Myocyte (in vitro differentiated cells): ENCODE data around the gene CCSAP. TPM values are rescaled to one million over a fixed set of nuclear protein-coding genes. Genes with fewer than 3 reads are reported as not detected.
"Not testable (repeated sequence)": the region's sequence is repeated elsewhere in the genome, so short reads cannot be mapped to it uniquely, and the experiment has no call there.

Experiments
- DNase-seq: peaks from one replicate; pipeline ENCODE4 v3.0.0-alpha.2; 2012; ENCODE audit warnings: low read depth
- total RNA-seq: library from RNA; depleted of rRNA; stranded (reverse); fragments of >200 nt; gene quantifications from 2 replicates; pipeline ENCODE4 v1.2.3, GENCODE V29; 2014

The CCSAP gene
- total RNA-seq, 1 donor from 2014 or later = 7.4 TPM

DNA sequence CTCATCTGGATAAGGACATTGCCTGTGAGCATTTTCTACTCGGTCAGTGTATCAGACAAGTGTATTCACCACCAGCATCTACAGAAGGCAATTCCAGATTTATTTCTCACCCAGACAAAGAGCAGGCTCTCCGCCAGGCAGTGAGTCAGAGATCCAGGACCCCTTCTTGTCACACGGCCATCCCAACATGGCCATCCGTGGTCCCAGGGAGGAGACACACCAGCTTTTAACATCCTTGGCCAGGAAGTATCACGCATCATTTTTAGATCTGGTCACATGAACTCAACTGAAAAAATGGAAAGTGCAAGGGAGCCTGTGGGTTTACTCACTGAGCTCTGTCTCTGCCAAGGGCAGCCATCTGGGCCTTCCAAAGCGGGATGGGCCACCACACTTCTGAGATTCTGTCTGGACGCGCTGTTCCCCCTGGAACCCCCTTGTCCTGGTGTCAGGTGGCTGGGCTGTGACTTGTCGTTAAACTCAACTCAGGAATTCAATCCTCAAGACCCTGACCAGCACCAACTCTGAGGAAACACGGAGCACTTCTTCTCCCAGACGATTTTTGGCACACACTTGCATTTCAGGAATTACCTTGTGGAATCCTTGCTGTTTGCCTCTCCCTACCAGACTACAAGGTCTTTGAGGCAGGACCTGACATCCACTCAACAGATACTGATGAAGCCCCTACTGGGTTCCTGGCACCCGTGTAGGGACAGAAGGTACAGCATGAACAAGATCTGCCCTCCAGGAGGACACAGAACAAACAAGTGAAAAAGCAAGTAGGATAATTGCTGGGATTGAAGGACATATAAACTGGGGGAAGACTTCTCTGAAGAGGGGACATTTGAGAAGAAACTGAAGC lies 21.6 kb upstream of the CCSAP start:
- peak; percentile 91 for DNase-seq

DNA sequence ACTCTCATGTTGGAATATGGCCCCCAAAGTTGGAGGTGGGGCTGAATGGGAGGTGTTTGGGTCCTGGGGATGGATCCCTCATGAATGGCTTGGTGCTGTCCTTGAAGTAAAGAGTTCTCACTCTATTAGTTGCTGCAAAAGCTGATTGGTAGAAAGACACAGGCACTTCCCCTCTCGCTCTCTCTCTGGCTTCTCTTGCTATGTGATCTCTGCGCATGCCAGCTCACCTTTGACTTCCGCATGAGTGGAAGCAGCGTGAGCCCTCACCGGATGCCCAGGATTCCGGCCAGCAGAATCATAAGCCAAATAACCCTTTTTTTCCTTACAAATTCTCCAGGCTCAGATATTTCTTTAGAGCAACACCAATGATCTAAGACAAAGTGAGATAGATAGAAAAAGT lies 20.9 kb upstream of the CCSAP start:
- DNase-seq = peak; percentile 17

- DNase-seq = no peak
Measured at GRCh38 chr1:229360420-229360819, 17.6 kb upstream of the CCSAP start.

DNA sequence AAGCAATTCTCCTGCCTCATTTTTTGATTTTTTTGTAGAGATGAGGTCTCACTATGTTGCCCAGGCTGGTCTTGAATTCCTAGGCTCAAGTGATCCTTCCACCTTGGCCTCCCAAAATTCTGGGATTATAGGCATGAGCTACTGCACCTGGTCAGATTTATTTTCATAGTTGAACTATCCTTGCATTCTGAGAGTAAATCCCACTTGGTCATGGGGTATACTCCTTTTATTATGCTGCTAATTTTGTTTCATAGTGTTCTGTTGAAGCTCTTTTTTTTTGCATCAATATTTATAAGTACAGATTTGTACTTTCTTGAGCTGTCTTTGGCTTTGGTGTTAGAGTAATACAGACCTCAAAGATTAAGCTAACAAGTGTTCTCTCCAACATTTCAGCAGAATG lies 12.8 kb upstream of the CCSAP start:
- DNase-seq = no peak

- no peak for DNase-seq
Measured at GRCh38 chr1:229354226-229354625, 11.4 kb upstream of the CCSAP start.

- DNase-seq = no peak
Measured at GRCh38 chr1:229352975-229353374, 10.1 kb upstream of the CCSAP start.

GRCh38 chr1:229349463-229350385 lies 6.9 kb upstream of the CCSAP start:
- DNase-seq = no peak

DNA sequence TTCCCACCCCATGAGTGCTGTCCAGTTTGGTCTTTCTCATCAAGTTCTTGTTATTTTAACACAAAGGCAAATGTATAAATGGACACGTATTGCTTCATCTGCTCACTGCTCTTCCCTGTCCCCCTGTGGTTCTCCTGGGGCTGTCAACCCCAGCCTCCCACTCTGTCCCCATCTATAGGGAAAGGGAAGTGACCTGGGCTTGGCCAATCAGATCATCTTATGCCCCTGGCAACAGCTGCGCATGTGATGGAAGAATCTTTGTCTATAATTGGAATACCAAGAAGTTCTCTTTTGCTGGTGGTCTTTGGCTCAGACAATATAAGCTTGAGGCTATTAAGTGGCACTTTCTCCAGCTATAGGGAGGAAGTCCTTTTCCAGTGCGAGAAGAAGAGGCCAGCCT lies 4.7 kb upstream of the CCSAP start:
- DNase-seq = no peak

GRCh38 chr1:229344937-229345684 lies 2.3 kb upstream of the CCSAP start:
- DNase-seq = no peak

DNA sequence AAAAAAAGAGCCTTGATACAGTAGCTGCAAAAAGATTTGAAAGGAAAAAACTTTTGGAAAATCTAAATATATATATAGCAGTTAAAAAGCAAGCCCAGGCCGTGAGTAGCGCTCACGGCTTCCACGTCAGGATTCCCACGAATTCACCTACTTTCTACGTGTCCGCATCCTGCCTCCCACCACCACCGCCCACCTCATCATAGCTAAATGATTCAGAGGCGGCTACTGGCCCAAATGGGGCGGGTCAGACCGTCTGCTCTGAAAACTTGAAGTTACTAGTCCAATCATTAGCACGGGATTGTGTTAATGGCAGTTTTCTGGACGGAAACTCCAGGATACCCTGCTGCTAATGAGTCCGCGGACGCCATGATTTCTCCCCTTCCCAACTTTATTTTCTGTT lies 1.3 kb upstream of the CCSAP start:
- no peak for DNase-seq

- peak; percentile 83 for DNase-seq
Measured at GRCh38 chr1:229341774-229342655, 832 bp downstream of the CCSAP start.

DNA sequence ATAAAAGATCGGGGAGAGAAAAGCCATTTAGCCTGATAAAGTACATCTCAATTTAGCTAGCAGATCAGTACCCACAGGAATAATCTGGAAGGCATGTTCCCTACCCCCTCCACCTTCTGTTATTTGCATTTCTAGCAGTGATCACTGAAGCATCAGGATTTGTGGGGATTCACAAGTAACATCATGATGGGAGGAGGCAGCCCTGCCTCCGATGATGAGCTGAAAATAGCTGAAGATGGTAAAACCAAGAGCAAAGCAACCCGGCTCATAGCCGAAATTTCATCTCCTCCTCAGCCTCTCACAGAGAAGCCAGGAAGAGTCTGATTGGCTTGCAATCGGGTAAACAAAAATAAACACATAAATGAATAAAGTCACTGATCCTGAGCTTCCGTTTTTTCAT lies 2.4 kb downstream of the CCSAP start:
- no peak for DNase-seq

DNA sequence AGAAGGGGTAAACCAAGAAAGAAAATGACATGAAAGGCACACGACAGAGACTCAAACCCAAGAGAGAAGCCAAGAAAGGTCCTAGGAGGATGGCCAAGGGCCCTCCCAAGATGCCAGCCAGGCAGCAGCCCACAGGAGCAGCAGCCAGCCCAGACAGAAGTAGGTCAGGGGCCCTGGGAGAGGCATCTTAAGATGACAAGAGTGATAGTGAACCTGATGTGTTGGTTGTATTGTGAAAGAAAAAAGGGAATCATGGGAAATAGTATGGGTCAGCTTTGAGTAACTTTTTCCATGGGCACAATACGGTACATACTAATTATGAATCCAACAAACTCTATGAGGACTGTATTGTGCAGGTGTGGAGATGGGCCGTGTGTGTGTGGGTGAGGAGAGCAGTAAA lies 3.3 kb downstream of the CCSAP start:
- DNase-seq = no peak

- no peak for DNase-seq
Measured at GRCh38 chr1:229339086-229339485, 3.8 kb downstream of the CCSAP start.

- DNase-seq = no peak
Measured at GRCh38 chr1:229336345-229336744, 6.5 kb downstream of the CCSAP start.

- DNase-seq = no peak
Measured at GRCh38 chr1:229334716-229335115, 8.1 kb downstream of the CCSAP start.

DNA sequence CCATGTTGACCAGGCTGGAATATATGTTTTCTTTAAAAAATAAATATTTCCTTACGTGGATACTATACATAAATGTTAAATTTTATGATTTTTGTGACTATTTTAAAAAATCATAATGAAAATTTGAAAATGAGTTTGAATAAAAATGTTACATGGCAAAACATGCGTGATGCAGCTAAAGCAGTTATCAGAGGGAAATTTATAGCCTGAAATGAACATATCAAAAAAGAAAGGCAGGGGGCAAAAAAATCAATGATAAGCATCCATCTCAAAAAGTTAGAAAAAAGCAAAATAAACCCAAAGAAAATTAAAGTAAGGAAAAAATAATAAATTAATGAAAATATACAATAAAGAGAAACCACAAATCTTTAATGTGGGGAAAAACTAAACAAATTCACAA lies 8.6 kb downstream of the CCSAP start:
- no peak for DNase-seq

- DNase-seq = no peak
Measured at GRCh38 chr1:229328598-229329362, 14.1 kb downstream of the CCSAP start.

GRCh38 chr1:229327765-229328164 lies 15.1 kb downstream of the CCSAP start:
- DNase-seq = not testable (repeated sequence)

GRCh38 chr1:229326601-229327000 lies 16.2 kb downstream of the CCSAP start:
- DNase-seq = no peak
